Kidney (tissue), 14 donors: ENCODE data around the gene ZNF625. TPM values are rescaled to one million over a fixed set of nuclear protein-coding genes. Genes with fewer than 3 reads are reported as not detected.

ENCODE experiments used
- DNase-seq, 5 donors: peaks; one replicate each; pipeline ENCODE4 v3.0.0-alpha.2; 2013 to 2020
- FAIRE-seq: peaks from 2 replicates; lab custom pipeline; 2012; peaks lifted over from hg19 to GRCh38; lab: Jason Lieb, UNC
- H3K27ac ChIP-seq, 2 donors: one replicate each; pipeline ENCODE4 v1.7.0; 2013; ENCODE audit warnings: low read depth in 2 of 2, low read length in 2 of 2, inconsistent platforms in 1 of 2
- H3K27me3 ChIP-seq: one replicate; pipeline ENCODE4 v1.7.1; 2013; ENCODE audit warnings: low read length, inconsistent platforms; ENCODE audit not compliant: control insufficient read depth, insufficient read depth
- H3K36me3 ChIP-seq, 3 donors: one replicate each; pipeline versions ENCODE4 v1.7.0 to v1.7.1; 2013; ENCODE audit warnings: low read length in 3 of 3, control low read depth in 1 of 3, inconsistent platforms in 1 of 3; ENCODE audit not compliant: insufficient read depth in 3 of 3, control insufficient read depth in 2 of 3
- H3K4me1 ChIP-seq, 3 donors: one replicate each; pipeline versions ENCODE4 v1.7.0 to v1.7.1; 2013; ENCODE audit warnings: low read length in 3 of 3, inconsistent platforms in 1 of 3, low read depth in 1 of 3; ENCODE audit not compliant: control insufficient read depth in 2 of 3, insufficient read depth in 2 of 3
- H3K4me3 ChIP-seq, 3 donors: one replicate each; pipeline versions ENCODE4 v1.7.0 to v1.8.1; 2013; ENCODE audit warnings: low read length in 3 of 3, control low read depth in 1 of 3, inconsistent platforms in 1 of 3
- H3K9ac ChIP-seq, 3 donors: one replicate each; pipeline versions ENCODE4 v1.7.0 to v1.7.1; 2013; ENCODE audit warnings: low read length in 3 of 3, control low read depth in 1 of 3, inconsistent platforms in 1 of 3
- H3K9me3 ChIP-seq, 3 donors: one replicate each; pipeline versions ENCODE4 v1.7.0 to v1.7.1; 2013; ENCODE audit warnings: low read length in 3 of 3, control low read depth in 1 of 3, inconsistent platforms in 1 of 3; ENCODE audit not compliant: control insufficient read depth in 2 of 3, insufficient read depth in 1 of 3
- intact Hi-C: fragments of 100-400 bp; cut with DNase I; formaldehyde crosslinking; loops from one replicate; pipeline ENCODE4 v1.11.1; 2022
- polyA plus RNA-seq: library from polyadenylated mRNA; stranded (reverse); fragments of 350-450 nt; fragmentation: Illumina TruSeq; extraction: RNeasy Lipid Tissue Mini Kit (QIAGEN cat#74804); gene quantifications from one replicate; pipeline ENCODE4 v1.2.3, GENCODE V29; 2014; ENCODE audit warnings: low read depth, low replicate concordance; ENCODE audit not compliant: insufficient read depth
- total RNA-seq: library from RNA; stranded (reverse); fragmentation: NEBNext Ultra II Directional; extraction: Animal tissue kit (Norgen Biotek cat#: 25700); gene quantifications from one replicate; pipeline ENCODE4 v1.2.1, GENCODE V29; 2021
- TF ChIP-seq, protein P1 (sequence below): IDR thresholded peaks from 3 replicates; pipeline ENCODE4 v1.5.1; 2012; ENCODE audit warnings: mild to moderate bottlenecking, moderate library complexity, borderline replicate concordance; ENCODE audit not compliant: insufficient read depth; ENCODE audit errors: extremely low read depth
- donor health status: control.
- donor health status: control.
- donor health status: control.
- donor health status: control.
- donor health status: control.
- donor health status: DM: yes; HTN: yes; CAD: no.
- donor health status: Normal renal cell carcinoma (clear cell type).

ZNF625 gene
- total and polyA plus RNA-seq, 2 donors from 2014 or later, result 6.1 to 11.4 TPM

DNA sequence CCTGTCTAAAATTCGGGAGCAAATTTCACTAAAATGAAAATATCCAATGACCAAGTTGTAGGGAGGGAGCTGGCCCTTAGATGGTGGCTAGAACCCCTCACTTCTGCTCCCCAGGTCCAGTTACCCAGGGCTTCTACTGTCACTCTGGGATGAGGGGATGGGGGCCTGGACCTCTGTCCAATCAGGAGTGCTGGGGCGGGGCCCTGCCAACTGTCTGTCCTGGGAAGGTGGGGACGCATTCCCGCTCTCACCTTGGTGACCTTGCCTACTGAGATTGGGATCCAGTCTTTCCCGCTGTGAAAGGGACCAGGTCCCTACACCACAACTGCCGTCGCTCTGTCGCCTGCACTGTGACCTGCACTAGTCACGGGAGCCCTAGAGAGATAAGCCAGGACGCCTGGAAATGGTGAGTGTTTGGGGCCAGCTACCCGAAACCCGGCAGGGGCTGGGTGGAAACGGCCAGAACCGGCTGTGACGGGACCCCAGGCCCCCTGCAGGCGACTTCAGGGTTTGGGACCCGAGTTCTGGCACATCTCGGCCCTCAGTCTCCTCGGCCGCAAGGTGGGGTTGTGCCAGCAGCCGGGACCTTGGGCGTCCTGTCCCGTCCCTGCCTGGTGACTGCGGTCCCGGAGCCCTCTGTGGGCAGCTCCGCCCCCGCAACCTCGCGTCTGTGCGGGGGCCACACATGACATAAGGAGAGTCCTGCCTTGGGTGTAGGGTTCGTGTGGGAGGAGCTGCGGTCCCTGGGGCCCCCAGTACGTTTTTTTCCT lies 39.1 kb downstream of the ZNF625 start:
- H3K9me3 ChIP-seq, result peaks cover 0 to 12% (median 3%) of the 10 kb centered on the region in 3 donors
- TF ChIP-seq, protein P1, sequence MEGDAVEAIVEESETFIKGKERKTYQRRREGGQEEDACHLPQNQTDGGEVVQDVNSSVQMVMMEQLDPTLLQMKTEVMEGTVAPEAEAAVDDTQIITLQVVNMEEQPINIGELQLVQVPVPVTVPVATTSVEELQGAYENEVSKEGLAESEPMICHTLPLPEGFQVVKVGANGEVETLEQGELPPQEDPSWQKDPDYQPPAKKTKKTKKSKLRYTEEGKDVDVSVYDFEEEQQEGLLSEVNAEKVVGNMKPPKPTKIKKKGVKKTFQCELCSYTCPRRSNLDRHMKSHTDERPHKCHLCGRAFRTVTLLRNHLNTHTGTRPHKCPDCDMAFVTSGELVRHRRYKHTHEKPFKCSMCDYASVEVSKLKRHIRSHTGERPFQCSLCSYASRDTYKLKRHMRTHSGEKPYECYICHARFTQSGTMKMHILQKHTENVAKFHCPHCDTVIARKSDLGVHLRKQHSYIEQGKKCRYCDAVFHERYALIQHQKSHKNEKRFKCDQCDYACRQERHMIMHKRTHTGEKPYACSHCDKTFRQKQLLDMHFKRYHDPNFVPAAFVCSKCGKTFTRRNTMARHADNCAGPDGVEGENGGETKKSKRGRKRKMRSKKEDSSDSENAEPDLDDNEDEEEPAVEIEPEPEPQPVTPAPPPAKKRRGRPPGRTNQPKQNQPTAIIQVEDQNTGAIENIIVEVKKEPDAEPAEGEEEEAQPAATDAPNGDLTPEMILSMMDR, result no peak
- peaks cover 0 to 6% (median 2%) of the 10 kb centered on the region in 3 donors for H3K36me3 ChIP-seq
- intact Hi-C loops, result no loop called here
- FAIRE-seq (no peak), DNase-seq (no peak)
- H3K27ac ChIP-seq, result no peak overlapping the region
- no peak overlapping the region for H3K4me3 ChIP-seq
- H3K27me3 ChIP-seq, result no peaks in the 10 kb centered on the region
- no peaks in the 10 kb centered on the region for H3K4me1 ChIP-seq
- H3K9ac ChIP-seq, result no peak overlapping the region

DNA sequence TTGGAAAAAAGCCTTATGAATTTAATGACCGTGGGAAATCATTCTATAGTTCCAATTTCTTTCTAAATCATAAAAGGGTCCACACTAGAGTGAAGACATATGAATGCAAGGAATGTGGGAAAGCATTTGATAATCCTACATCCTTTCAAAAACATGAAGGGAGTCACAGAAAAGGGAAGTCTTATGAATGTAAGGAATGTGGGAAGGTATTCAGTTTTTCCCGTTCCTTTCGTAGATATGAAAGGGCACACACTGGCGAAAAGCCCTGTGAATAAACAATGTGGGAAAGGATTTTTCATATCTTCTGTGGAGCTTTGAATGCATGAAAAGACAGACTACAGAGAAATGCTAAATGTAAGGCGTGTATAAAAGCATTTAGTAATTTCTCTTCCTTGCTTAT lies 43.4 kb downstream of the ZNF625 start:
- intact Hi-C loops, result no loop called here
- FAIRE-seq, result no peak
- Histone ChIP-seq H3K4me3 (no peak overlapping the region), H3K27me3 (no peaks in the 10 kb centered on the region), H3K9me3 (peaks cover 0 to 28% (median 6%) of the 10 kb centered on the region in 3 donors), H3K27ac (no peak overlapping the region), H3K4me1 (no peaks in the 10 kb centered on the region), H3K36me3 (peaks cover 2 to 18% (median 14%) of the 10 kb centered on the region in 3 donors), H3K9ac (no peak overlapping the region)
- DNase-seq, result no peak
- TF ChIP-seq, protein P1, result no peak

- intact Hi-C loops, result no loop called here
- H3K9me3 ChIP-seq, result peaks cover 0 to 28% (median 6%) of the 10 kb centered on the region in 3 donors
- TF ChIP-seq, protein P1, result no peak
- H3K36me3 ChIP-seq, result peaks cover 2 to 18% (median 14%) of the 10 kb centered on the region in 3 donors
- H3K4me3 ChIP-seq, result no peak overlapping the region
- DNase-seq (no peak), FAIRE-seq (no peak)
- no peaks in the 10 kb centered on the region for H3K27me3 ChIP-seq
- H3K9ac ChIP-seq, result no peak overlapping the region
- no peaks in the 10 kb centered on the region for H3K4me1 ChIP-seq
- H3K27ac ChIP-seq, result no peak overlapping the region
Measured at GRCh38 chr19:12112701-12113100, 43.8 kb downstream of the ZNF625 start.
